IPS DF 6.9 (cell line): ENCODE measurements around the gene ECSIT.
"Not testable (repeated sequence)": the region's sequence is repeated elsewhere in the genome, so short reads cannot be mapped to it uniquely, and the experiment has no call there.

Experiments
- DNase-seq: peaks from one replicate; pipeline ENCODE4 v3.0.0-alpha.2; 2013; ENCODE audit warnings: low read depth, low spot score
- H3K27ac ChIP-seq: one replicate; pipeline ENCODE4 v1.5.1; 2013; ENCODE audit warnings: low read length, control low read depth
- H3K27me3 ChIP-seq: 2 replicates; pipeline ENCODE4 v1.6.1; 2013; ENCODE audit warnings: mild to moderate bottlenecking, low read length; ENCODE audit not compliant: control insufficient read depth, insufficient read depth
- H3K36me3 ChIP-seq: 2 replicates; pipeline ENCODE4 v1.6.1; 2013; ENCODE audit warnings: low read length; ENCODE audit not compliant: control insufficient read depth, insufficient read depth
- H3K4me1 ChIP-seq: 2 replicates; pipeline ENCODE4 v1.6.1; 2013; ENCODE audit warnings: low read length; ENCODE audit not compliant: control insufficient read depth, insufficient read depth
- H3K4me3 ChIP-seq: 2 replicates; pipeline ENCODE4 v1.5.1; 2013; ENCODE audit warnings: mild to moderate bottlenecking, low read length
- H3K9me3 ChIP-seq: 2 replicates; pipeline ENCODE4 v1.6.1; 2013; ENCODE audit warnings: low read length, inconsistent platforms; ENCODE audit not compliant: control insufficient read depth, insufficient read depth
- whole genome bisulfite sequencing: extraction: QIAGEN DNeasy Blood & Tissue Kit; methylation state at CpG from one replicate; pipeline ENCODE4 v1.1.7; 2013; ENCODE audit warnings: mixed read lengths, missing lambda C conversion rate; ENCODE audit not compliant: insufficient read length, insufficient coverage; 5-methylcytosine and 5-hydroxymethylcytosine counted together

The ECSIT gene, protein sequence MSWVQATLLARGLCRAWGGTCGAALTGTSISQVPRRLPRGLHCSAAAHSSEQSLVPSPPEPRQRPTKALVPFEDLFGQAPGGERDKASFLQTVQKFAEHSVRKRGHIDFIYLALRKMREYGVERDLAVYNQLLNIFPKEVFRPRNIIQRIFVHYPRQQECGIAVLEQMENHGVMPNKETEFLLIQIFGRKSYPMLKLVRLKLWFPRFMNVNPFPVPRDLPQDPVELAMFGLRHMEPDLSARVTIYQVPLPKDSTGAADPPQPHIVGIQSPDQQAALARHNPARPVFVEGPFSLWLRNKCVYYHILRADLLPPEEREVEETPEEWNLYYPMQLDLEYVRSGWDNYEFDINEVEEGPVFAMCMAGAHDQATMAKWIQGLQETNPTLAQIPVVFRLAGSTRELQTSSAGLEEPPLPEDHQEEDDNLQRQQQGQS

DNA sequence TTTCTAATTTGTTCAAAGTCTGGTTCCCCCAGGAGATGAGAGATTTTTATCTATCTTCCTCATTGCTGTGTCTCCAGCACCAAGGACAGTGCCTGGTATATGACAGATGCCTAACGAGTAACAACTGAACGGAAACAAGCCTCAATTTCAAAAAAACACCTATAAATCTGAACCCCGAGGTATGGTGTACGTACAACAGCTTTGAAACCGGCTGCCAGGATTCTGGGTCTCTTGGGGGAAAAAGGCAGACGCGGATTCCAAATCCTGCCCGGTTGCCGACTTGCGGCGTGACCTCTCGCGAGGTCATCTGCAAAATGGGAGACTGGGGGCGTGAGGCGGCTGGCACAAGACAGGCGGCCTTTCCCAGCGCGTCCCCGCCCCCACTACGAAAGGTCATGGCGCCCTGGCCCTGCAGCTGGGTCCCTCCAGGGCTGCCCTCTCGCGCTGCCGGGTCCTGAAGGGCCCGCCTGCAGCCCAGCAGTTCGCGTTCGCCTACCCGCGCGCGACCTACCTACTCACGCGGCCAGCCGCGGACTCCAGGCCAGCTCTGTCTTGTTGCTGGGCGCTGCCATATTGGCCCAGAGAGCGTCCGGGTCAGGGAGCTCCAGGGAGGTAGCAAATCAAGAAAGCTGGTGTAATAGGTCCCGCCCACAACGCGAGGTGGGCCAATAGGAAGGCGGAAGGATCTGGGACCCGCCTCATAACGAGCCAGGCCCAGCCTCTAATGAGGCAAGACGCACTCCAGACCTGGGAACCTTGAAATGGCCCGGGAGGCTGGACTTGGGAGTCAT, at the start of gene ECSIT:
Gene ECSIT (minus strand): TSS at position 584 of the 791 bp plus-strand sequence. CDS start 9,964 bp downstream, outside the sequence.
- Histone ChIP-seq H3K9me3 (no peaks in the 10 kb centered on the region), H3K4me3 (peak within 1 kb of the TSS; percentile 86), H3K27ac (no peak within 1 kb of the TSS), H3K36me3 (no peaks in the 10 kb centered on the region), H3K27me3 (no peaks in the 10 kb centered on the region), H3K4me1 (no peaks in the 10 kb centered on the region)
- no CpG with 5 or more reads among the region's 47 CpGs for WGBS
- peak; percentile 94 for DNase-seq

DNA sequence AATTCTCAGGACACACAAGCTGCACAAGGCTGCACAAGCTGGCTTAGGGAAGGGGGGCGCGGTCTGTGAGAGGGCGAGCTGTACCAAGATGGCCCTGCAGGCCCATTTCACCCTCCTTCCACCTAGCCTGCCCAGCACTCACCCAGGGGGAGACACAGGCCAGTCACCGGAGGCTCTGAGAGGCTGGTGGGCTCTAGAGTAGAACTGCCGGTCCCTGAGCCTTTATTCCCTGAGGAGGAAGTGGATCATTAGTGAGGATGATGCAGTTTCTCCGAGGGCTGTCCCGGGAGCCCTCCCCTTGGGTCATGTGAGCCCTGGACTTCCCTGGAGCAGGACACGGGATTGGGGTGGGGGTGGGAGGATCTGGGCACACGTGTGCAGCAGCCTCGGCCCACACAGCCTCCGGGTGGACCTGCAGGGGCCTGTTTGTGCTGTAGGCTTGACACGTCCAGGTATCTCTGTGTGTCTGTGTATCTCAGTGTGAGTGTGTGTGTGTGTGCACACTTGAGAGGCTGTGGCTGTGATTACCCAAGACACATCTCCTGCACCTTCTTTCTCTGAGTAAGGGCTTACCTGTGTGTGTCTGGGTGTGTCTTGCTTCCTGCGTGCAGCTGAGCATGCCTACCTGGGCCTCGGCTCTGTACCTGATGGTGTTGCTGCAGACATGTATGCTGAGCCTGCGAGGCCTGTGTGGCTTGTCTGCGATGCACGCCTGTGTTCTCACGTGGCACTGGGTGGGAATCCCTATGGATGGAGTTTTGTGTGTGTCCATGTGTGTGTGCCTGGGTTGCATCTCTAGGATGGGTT, 48.7 kb upstream of the ECSIT start, which contains the start of gene ACP5:
Gene ACP5 (minus strand): TSS at position 195 of the 807 bp plus-strand sequence. CDS start 328 bp downstream, outside the sequence.
- Histone ChIP-seq H3K4me3 (peak within 1 kb of the TSS; percentile 48; the same call in 1 of the 2 replicates), H3K27me3 (no peaks in the 10 kb centered on the region), H3K36me3 (no peaks in the 10 kb centered on the region; the same call in 1 of the 2 replicates), H3K9me3 (no peaks in the 10 kb centered on the region), H3K27ac (no peak within 1 kb of the TSS), H3K4me1 (peaks cover 2% of the 10 kb centered on the region; the same call in 1 of the 2 replicates)
- WGBS, result no CpG with 5 or more reads among the region's 18 CpGs
- no peak for DNase-seq

DNA sequence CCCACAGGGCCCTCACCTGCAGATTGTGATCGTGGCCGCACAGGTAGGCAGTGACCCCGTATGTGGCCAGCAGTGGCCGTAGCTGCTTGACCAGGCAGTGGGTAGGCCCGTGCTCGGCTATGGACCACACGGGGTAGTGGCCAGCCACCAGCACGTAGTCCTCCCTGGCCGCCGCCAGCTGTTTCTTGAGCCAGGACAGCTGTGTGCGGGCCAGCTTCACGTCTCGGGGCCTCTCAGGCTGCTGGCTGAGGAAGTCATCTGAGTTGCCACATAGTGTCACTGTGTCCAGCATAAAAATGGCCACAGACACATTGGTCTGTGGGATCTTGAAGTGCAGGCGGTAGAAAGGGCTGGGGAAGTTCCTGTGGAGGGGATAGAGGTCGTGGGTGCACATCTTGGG, 47.3 kb upstream of the ECSIT start:
- Histone ChIP-seq H3K36me3 (no peaks in the 10 kb centered on the region; the same call in 1 of the 2 replicates), H3K4me1 (peaks cover 2% of the 10 kb centered on the region; the same call in 1 of the 2 replicates), H3K4me3 (no peak overlapping the region), H3K9me3 (no peaks in the 10 kb centered on the region), H3K27ac (no peak overlapping the region), H3K27me3 (no peaks in the 10 kb centered on the region)
- WGBS, result no CpG with 5 or more reads among the region's 15 CpGs
- no peak for DNase-seq

- Histone ChIP-seq H3K4me1 (peaks cover 2% of the 10 kb centered on the region; the same call in 1 of the 2 replicates), H3K36me3 (no peaks in the 10 kb centered on the region; the same call in 1 of the 2 replicates), H3K4me3 (no peak overlapping the region), H3K27me3 (no peaks in the 10 kb centered on the region), H3K27ac (no peak overlapping the region), H3K9me3 (no peaks in the 10 kb centered on the region)
- no peak for DNase-seq
- WGBS, result no CpG with 5 or more reads among the region's 9 CpGs
These were observed 45.8 kb upstream of the ECSIT start for GRCh38 chr19:11574689-11575088.

GRCh38 chr19:11573763-11574162, 44.8 kb upstream of the ECSIT start:
- not testable (repeated sequence) for H3K4me3 ChIP-seq, DNase-seq, H3K4me1 ChIP-seq, H3K9me3 ChIP-seq, H3K36me3 ChIP-seq, H3K27ac ChIP-seq, H3K27me3 ChIP-seq
- WGBS, result no CpG with 5 or more reads among the region's 4 CpGs

- not testable (repeated sequence) for DNase-seq, H3K4me1 ChIP-seq, H3K9me3 ChIP-seq, H3K4me3 ChIP-seq, H3K27me3 ChIP-seq, H3K36me3 ChIP-seq, H3K27ac ChIP-seq
- no CpG with 5 or more reads among the region's 6 CpGs for WGBS
These were observed 44.4 kb upstream of the ECSIT start for GRCh38 chr19:11573354-11573753.

DNA sequence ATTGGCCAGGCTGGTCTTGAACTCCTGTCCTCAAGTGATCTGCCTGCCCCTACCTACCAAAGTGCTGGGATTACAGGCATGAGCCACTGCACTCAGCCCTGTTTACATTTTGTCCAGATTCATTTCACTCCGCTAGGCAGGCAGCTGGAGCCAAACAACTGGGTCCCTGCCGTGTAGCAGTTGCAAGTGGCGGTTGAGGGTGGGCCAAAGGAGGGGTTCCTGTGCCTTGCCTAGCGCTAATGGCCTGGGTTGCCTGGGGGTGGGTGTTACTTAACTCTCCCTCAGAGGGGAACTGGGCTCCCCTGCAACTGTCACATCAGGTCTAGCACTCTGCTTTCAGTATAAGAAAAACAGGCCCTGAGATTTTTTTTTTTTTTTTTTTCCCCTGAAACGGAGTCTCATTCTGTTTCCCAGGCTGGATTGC, 41.1 kb upstream of the ECSIT start:
- Histone ChIP-seq H3K4me1 (no peaks in the 10 kb centered on the region), H3K4me3 (no peak overlapping the region), H3K27ac (no peak overlapping the region), H3K9me3 (no peaks in the 10 kb centered on the region), H3K36me3 (peaks cover 2% of the 10 kb centered on the region; the same call in 1 of the 2 replicates), H3K27me3 (no peaks in the 10 kb centered on the region)
- no peak for DNase-seq
- no CpG with 5 or more reads among the region's 5 CpGs for WGBS

GRCh38 chr19:11566164-11566563, 37.2 kb upstream of the ECSIT start:
- Histone ChIP-seq H3K9me3 (no peaks in the 10 kb centered on the region), H3K27me3 (no peaks in the 10 kb centered on the region), H3K27ac (no peak overlapping the region), H3K4me3 (no peak overlapping the region), H3K4me1 (no peaks in the 10 kb centered on the region), H3K36me3 (peaks cover 2% of the 10 kb centered on the region; the same call in 1 of the 2 replicates)
- no CpG with 5 or more reads among the region's 2 CpGs for WGBS
- no peak for DNase-seq

DNA sequence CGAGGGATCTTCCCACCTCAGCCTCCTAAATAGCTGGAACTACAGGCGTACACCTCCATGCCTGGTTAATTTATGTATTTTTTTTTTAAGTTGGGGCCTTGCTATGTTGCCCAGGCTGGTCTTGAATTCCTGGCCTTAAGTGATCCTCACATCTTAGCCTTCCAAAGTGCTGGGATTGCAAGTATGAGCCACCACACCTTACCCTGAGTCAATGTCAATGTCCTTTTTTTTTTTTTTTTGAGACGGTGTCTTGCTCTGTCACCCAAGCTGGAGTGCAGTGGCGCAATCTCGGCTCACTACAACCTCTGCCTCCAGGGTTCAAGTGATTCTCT, 36.7 kb upstream of the ECSIT start:
- not testable (repeated sequence) for H3K4me1 ChIP-seq, H3K36me3 ChIP-seq, DNase-seq, H3K4me3 ChIP-seq, H3K27ac ChIP-seq, H3K9me3 ChIP-seq, H3K27me3 ChIP-seq
- no CpG with 5 or more reads among the region's 5 CpGs for WGBS
